ENCODE measurements around the gene KASH5.
A peak's percentile ranks its signal among the peaks of the same experiment; 100 is the strongest.
"Not testable (repeated sequence)": the region's sequence is repeated elsewhere in the genome, so short reads cannot be mapped to it uniquely, and the experiment has no call there.

KASH5 gene

DNA sequence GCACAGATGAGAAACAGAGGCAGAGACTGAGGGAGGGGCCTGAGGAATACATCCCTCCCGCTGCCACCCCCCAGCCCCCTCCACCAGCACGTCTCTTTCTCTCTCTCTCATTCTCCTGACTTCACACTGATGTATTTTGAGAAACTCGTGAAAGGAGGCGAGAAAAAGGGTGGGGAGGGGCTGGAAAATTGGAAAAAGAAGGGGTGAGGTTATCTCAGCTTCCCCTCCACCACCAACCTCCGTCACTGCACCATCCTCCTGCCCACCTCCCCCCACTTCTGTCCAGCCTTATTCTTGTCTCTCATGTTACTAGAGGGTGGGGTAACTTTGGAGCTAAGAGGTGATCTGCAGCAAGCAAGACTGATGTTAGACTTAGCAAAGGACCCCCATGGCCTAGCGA is 51.8 kb downstream of the KASH5 start:
- no peak for DNase-seq

DNA sequence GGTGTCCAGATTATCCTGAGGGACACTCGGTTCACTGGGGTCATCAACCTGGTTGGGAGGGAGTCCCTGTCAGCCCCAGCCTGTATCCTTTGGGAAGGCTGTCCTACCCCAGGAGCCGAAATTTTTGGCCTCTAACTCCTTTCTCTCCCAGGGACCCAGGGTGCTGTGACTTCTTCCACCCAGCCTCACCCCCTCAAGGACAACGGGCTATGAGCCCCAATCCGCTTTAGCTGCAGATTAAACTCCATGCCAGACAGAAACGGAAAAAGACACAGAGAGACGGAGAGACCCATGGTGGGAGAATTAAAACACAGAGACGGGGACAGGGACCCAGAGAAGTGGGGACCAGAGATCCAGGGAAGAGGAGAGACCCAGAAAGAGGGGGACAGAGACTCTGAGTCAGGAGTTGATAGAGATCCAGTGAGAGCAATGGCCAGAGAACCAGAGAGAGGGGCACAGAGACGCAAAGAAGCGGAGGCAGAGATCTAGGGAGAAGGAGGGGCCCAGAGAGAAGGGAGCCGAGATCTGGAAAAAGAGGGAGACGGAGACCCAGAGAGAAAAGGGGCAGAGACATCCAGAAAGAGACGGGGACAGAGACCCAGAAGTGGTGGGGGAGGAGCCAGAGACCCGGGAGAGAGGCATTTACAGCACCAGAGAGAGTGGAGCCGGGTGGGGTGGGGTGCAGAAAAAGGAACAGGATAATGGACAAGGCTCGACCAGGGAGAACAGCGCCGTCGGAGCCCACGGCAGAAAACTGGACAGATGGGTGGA is 52.6 kb downstream of the KASH5 start:
- no peak for DNase-seq

GRCh38 chr19:49441210-49441959 is 53.3 kb downstream of the KASH5 start, which contains the start of gene SLC17A7:
Gene SLC17A7, minus strand, starts transcription at chr19:49441527. Its CDS starts 148 bp downstream, at chr19:49441379.
- peak; percentile 22 for DNase-seq

GRCh38 chr19:49441960-49442350 is 53.9 kb downstream of the KASH5 start:
- no peak for DNase-seq

- DNase-seq = peak; percentile 16
Measured at GRCh38 chr19:49442354-49442753, 54.3 kb downstream of the KASH5 start.

- DNase-seq = peak; percentile 66
Measured at GRCh38 chr19:49442771-49443365, 54.8 kb downstream of the KASH5 start.

- DNase-seq = peak; percentile 95
Measured at GRCh38 chr19:49443366-49444099, 55.5 kb downstream of the KASH5 start.

GRCh38 chr19:49444100-49444700 is 56.2 kb downstream of the KASH5 start:
- DNase-seq = not testable (repeated sequence)

GRCh38 chr19:49445997-49446396 is 57.9 kb downstream of the KASH5 start:
- no peak for DNase-seq

- peak; percentile 80 for DNase-seq
Measured at GRCh38 chr19:49447485-49448431, 59.7 kb downstream of the KASH5 start.

- no peak for DNase-seq
Measured at GRCh38 chr19:49448432-49448786, 60.4 kb downstream of the KASH5 start.

DNA sequence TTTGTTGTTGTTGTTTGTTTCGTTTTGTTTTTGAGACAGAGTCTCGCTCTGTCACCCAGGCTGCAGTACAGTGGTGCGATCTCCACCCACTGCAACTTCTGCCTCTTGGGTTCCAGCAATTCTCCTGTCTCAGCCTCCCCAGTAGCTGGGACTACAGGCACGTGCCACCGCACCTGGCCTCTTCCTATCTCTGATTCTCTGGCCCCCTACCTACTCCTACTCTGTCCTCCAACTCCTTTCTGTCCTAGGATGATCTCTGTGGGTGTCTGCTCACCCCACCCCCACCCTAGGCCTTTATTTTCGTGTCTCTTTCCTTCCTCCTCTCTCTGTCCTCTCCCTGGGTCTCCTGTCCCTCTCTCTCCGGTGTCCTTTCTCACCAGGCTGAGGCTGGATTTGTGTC is 62.4 kb downstream of the KASH5 start:
- DNase-seq = no peak

DNA sequence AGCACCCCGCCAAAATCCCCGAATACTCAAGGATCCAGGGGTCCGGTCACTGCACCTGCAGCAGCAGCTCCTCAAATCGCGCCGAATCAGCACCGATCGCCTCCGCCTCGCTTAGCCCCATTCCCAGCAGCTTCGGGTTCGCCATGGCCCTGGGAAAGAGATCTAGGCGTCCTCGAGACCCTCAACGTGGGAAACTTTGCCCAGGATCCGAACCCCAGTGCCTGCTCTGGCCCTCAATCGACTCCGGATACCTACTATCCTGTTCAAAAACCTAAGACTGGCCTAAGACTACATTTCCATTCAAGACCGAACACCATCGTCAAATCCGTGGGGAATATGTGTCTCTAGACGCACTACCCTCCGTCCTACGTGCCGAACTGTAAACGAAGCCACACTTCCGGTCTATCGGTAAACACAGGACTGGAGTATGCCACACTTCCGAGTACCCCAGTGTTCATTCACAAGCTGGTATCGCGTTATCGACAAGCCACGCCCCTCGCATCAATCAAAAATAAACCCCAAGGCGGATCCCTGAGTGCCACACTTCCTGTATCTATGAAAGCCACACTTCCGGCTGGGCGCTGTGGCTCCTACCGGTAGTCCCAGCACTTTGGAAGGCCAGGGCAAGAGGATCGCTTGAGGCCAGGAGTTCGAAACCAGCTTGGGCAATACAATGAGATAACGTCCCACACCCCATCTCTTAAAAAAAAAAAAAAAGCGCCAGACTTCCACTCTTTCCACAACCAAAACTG is 63.6 kb downstream of the KASH5 start, which contains the start of gene PIH1D1:
Gene PIH1D1 (minus strand): TSS at position 385 of the 752 bp plus-strand sequence. CDS start 240 bp downstream, at position 145.
- peak; percentile 100 for DNase-seq

DNA sequence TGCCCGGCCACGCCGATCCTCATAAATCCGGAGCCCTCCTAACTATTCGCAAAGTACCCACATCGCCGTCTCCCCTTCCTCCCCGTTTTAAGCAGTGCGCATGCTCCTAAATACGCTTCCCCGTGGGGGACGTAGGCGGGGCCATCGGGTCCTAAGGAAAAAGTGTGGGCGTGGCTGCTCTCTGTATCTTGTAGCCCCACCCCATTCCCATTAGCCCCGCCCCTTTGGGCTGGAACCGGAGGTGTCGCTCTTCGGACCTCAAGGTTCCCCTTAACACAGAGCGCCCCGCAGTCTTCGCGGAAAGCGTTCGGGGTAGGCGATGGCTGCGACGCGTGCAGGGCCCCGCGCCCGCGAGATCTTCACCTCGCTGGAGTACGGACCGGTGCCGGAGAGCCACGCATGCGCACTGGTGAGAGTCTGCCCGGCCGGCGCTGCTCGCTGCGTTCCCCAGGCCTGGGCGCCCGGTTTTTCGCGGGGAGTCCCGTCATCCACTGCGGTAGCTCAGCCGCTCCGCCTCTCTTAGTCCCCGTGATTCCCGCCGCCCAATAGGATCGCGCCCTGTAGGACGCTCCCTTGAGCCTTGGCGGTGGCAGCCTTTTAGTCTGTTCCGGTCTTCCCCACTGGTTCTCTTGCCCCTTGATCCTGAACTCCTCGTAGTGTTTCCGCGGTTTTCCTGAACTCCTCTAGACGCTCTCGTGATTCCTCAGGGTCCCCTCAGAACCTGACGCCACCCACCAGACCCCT is 65.1 kb downstream of the KASH5 start, which contains the start of gene ALDH16A1:
Gene ALDH16A1 (plus strand): TSS at position 213 of the 744 bp plus-strand sequence. CDS start 107 bp downstream, at position 320.
- peak; percentile 98 for DNase-seq

DNA sequence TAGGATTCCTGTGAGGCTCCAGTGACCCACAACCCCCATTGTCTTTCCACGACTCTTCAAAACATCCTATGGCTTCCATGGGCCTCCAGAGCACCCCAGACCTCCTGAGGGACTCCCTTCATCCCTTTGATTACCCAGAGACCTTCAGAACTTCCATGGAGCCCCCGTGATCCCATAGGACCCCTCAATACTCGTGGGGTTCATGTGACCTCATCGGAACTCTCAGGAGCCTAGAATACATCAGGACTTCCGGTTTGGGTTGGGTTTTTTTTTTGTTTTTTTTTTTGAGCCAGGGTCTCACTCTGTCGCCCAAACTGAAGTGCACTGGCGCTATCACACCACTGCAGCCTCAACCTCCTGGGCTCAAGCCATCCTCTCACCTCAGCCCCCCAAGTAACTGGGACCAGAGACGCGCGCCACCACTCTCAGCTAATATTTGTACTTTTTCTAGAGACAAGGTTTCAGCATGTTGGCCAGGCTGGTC is 65.8 kb downstream of the KASH5 start:
- DNase-seq = no peak

DNA sequence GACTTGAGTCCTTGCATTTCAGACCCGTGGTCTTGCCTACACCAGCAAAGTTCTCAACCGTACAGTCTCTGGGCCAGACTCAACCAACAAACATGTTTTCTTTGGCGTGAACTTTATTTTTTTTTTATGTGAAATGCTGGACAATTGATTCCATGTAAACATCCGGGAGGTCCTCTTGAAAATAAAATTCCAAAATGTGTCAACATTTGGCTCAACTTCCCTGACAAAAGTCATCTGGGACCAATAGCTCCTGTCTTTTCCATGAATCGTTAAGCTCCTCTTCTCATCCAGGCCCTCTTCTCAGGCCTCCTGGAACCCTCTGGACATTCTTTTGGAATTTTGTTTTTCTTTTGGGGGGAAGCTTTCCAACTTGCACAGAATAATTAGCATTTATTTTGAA is 67.7 kb downstream of the KASH5 start:
- no peak for DNase-seq

DNA sequence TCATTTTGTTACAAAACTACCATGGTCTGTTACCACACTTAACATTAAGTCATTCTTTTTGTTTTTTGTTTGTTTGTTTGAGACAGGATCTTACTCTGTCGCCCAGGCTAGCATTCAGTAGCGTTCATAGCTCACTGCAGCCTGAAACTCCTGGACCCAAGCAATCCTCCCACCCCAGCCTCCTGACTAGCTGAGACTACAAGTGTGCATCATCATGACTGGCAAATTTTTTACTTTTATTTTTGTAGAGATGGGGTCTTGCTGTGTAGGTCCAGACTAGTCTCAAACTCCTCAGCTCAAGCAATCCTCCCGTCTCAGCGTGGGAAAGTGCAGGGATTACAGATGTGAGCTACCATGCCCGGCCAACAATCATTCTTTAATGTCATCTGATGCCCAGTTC is 68.3 kb downstream of the KASH5 start:
- no peak for DNase-seq

GRCh38 chr19:49458567-49458903 is 70.5 kb downstream of the KASH5 start:
- DNase-seq = no peak

DNA sequence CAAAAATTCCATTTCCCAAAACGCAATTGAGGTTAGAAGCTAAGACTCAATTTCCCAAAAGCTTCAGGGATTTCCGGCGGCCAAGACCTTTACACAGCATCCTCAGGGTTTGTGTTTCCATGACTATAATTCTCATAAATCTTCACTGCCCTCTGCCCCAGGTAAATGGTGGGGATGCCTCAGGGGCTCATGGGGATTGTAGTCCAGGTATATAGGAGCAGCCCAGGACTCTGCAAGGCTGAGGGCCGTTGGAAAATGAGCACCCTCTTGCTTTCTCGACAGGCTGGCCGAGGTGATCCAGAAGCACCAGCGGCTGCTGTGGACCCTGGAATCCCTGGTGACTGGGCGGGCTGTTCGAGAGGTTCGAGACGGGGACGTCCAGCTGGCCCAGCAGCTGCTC is 71.3 kb downstream of the KASH5 start:
- DNase-seq = no peak

DNA sequence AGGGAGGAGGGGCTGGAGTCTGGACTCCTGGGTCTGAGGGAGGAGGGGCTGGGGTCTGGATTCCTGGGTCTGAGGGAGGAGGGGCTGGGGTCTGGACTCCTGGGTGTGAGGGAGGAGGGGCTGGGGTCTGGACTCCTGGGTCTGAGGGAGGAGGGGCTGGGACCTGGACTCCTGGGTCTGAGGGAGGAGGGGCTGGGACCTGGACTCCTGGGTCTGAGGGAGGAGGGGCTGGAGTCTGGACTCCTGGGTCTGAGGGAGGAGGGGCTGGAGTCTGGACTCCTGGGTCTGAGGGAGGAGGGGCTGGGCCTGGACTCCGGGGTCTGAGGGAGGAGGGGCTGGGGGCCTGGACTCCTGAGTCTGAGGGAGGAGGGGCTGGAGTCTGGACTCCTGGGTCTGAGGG is 73.1 kb downstream of the KASH5 start:
- not testable (repeated sequence) for DNase-seq
